Breast epithelium (tissue), 3 donors: Measurements from ENCODE around the gene TPK1.

Source experiments
- POLR2A ChIP-seq: fragments of 450-650 bp; IDR thresholded peaks from one replicate; pipeline ENCODE4 v1.6.1; 2016; ENCODE audit warnings: antibody characterized with exemption, mild to moderate bottlenecking, moderate library complexity
- POLR2AphosphoS5 ChIP-seq, 3 donors: sonication (generic); formaldehyde crosslinking; IDR thresholded peaks; one replicate each; pipeline ENCODE4 v1.6.1; 2017; ENCODE audit warnings: antibody characterized with exemption in 3 of 3
- TF ChIP-seq, protein P1 (sequence below), 3 donors: fragments of 450-650 bp; IDR thresholded peaks; one replicate each; pipeline ENCODE4 v1.5.1; 2016 to 2017; ENCODE audit warnings: antibody characterized with exemption in 3 of 3, mild to moderate bottlenecking in 3 of 3, moderate library complexity in 3 of 3

DNA sequence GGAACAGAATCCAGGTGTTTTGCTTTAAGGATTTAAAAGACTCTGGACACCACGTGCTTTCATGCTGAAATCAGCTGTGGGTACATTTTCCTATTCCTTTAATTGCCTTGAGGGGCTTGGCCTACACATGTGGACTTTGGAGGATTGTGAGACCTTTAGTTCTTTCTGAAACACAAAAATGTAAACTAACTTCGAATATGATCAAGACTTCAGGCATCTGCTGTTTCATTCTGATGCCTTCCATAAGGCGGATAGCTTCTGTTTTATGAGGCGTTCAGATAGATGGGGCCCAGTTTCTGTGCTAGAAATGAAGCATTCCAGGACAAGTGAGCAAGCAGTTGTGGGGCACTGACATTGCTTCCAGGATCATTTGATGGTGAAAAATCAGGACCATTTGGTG is 430.9 kb downstream of the TPK1 start:
- TF ChIP-seq, protein P1, sequence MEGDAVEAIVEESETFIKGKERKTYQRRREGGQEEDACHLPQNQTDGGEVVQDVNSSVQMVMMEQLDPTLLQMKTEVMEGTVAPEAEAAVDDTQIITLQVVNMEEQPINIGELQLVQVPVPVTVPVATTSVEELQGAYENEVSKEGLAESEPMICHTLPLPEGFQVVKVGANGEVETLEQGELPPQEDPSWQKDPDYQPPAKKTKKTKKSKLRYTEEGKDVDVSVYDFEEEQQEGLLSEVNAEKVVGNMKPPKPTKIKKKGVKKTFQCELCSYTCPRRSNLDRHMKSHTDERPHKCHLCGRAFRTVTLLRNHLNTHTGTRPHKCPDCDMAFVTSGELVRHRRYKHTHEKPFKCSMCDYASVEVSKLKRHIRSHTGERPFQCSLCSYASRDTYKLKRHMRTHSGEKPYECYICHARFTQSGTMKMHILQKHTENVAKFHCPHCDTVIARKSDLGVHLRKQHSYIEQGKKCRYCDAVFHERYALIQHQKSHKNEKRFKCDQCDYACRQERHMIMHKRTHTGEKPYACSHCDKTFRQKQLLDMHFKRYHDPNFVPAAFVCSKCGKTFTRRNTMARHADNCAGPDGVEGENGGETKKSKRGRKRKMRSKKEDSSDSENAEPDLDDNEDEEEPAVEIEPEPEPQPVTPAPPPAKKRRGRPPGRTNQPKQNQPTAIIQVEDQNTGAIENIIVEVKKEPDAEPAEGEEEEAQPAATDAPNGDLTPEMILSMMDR (IDR thresholded peaks at IDR 0.05), result no peak
- no peak for TF ChIP-seq POLR2A
- no peak for TF ChIP-seq POLR2AphosphoS5 (IDR thresholded peaks at IDR 0.05)
